HepG2 (cell line): ENCODE data around the gene MARCHF6. TPM values are rescaled to one million over a fixed set of nuclear protein-coding genes. Genes with fewer than 3 reads are reported as not detected.

Experiments used
- GFI1 ChIP-seq: sonication (generic); formaldehyde crosslinking; IDR thresholded peaks from 2 replicates; pipeline ENCODE4 v1.5.0; 2020; ENCODE audit warnings: missing genetic modification reagents, mild to moderate bottlenecking, borderline replicate concordance
- GPN1 ChIP-seq: sonication (generic); formaldehyde crosslinking; IDR thresholded peaks from 2 replicates; pipeline ENCODE4 v1.5.1; 2020; ENCODE audit warnings: missing genetic modification reagents, borderline replicate concordance
- MIER3 ChIP-seq: IDR thresholded peaks from 2 replicates; pipeline ENCODE4 v1.6.1; 2016; ENCODE audit warnings: missing compliant biosample characterization, borderline replicate concordance
- PHF21A ChIP-seq: sonication (generic); formaldehyde crosslinking; IDR thresholded peaks from 2 replicates; pipeline ENCODE4 v1.5.0; 2020; ENCODE audit warnings: mild to moderate bottlenecking, missing genetic modification reagents
- TAF15 ChIP-seq: fragments of 200-400 bp; formaldehyde crosslinking; IDR thresholded peaks from one replicate; pipeline ENCODE4 v1.6.1; 2018; ENCODE audit warnings: mild to moderate bottlenecking, low read depth, low read length; ENCODE audit not compliant: poor library complexity, severe bottlenecking
- ZNF367 ChIP-seq: sonication (generic); formaldehyde crosslinking; IDR thresholded peaks from 2 replicates; pipeline ENCODE4 v1.4.0; 2020; ENCODE audit warnings: missing genetic modification reagents, borderline replicate concordance
- ZNF562 ChIP-seq: sonication (generic); formaldehyde crosslinking; IDR thresholded peaks from 2 replicates; pipeline ENCODE4 v1.8.0; 2022; ENCODE audit warnings: missing genetic modification reagents, borderline replicate concordance
- ZNF605 ChIP-seq: sonication (generic); formaldehyde crosslinking; IDR thresholded peaks from 2 replicates; pipeline ENCODE4 v1.8.0; 2022; ENCODE audit warnings: mild to moderate bottlenecking, missing genetic modification reagents
- ZNF841 ChIP-seq: sonication (generic); formaldehyde crosslinking; IDR thresholded peaks from 2 replicates; pipeline ENCODE4 v1.8.1; 2023; ENCODE audit warnings: missing genetic modification reagents, borderline replicate concordance
- polyA plus RNA-seq, 8 experiments: library from polyadenylated mRNA; depleted of rRNA in 3 of 8; stranded (reverse) in 7 of 8; unstranded in 1 of 8; fragments of >200 nt; fragmentation: Illumina TruSeq in 4 of 8; extraction: Trizol in 4 of 8; gene quantifications; 2 replicates each; pipeline versions ENCODE4 v1.2.1 to v1.2.3, GENCODE V29; 2011 to 2016; ENCODE audit warnings: low read depth in 4 of 8, missing spikeins in 1 of 8, mixed read lengths in 1 of 8; ENCODE audit not compliant: insufficient read depth in 1 of 8
- total RNA-seq, 5 experiments: library from RNA; depleted of rRNA; stranded (reverse); fragments of >200 nt; fragmentation: Illumina TruSeq; extraction: Trizol; gene quantifications; 2 replicates each; pipeline ENCODE4 v1.2.3, GENCODE V29; 2016; ENCODE audit warnings: low read depth in 1 of 5
- TF ChIP-seq, protein P1 (sequence below): sonication (generic); formaldehyde crosslinking; IDR thresholded peaks from 2 replicates; pipeline ENCODE4 v1.4.0; 2020; ENCODE audit warnings: mild to moderate bottlenecking, missing genetic modification reagents
- TF ChIP-seq, protein P2 (sequence below): sonication (generic); formaldehyde crosslinking; IDR thresholded peaks from 2 replicates; pipeline ENCODE4 v1.5.0; 2020; ENCODE audit warnings: missing genetic modification reagents
- TF ChIP-seq, protein P3 (sequence below), 2 experiments: sonication (generic) in 1 of 2; formaldehyde crosslinking in 1 of 2; IDR thresholded peaks; 2 replicates each; pipeline versions ENCODE4 v1.6.1 to v1.9.0; 2014 to 2022; ENCODE audit warnings: antibody characterized with exemption in 1 of 2, borderline replicate concordance in 1 of 2, inconsistent platforms in 1 of 2, low read depth in 1 of 2, missing genetic modification reagents in 1 of 2
- TF ChIP-seq, protein P4 (sequence below): sonication (generic); formaldehyde crosslinking; IDR thresholded peaks from 2 replicates; pipeline ENCODE4 v1.8.0; 2022; ENCODE audit warnings: mild to moderate bottlenecking, missing genetic modification reagents, borderline replicate concordance
- TF ChIP-seq, protein P5 (sequence below): sonication (generic); formaldehyde crosslinking; IDR thresholded peaks from 2 replicates; pipeline ENCODE4 v1.4.0; 2020; ENCODE audit warnings: missing genetic modification reagents

MARCHF6 gene
- total and polyA plus RNA-seq, 2 of the 13 experiments (the other 11 are each of a cell fraction or from before 2014, with no cell fraction given), result 48.6 to 107 TPM

DNA sequence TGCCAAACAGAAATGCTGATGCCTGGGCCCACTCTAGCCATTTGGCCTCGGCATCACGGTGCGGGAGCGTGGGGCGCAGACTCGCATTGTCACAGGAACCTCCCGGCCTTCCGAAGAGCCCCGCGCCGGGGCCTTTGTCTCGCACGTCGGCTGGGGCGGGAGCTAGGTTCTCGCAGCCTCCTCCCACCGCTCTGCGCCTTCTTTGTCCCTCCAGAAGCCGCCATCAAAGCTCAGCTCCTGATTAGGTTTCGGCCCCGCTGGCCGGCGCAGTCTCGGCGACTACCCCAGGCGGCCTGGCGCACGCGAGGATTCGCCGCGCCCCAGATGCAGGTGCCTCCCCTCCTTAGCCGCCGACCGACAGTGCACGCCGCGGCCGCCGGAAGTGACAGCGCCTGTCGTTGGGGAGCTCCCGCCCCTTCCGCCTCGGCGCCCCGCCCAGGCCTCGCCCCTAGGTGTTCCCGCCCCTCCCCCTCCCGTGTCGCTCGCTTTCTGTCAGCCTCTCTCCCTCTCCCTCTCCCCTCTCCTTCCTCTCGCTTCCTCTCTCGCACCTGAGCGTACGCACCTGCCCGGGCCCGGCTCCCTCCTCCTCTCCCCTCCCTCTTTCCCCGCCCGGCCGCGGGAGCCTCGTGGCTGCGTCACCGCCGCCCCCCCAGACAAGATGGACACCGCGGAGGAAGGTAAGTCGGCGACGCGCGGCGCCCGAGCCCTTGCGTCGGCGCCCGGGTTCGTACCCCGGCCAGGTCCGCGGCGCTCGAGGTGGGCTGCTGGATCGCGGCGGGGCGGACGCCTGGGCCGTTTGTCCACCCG lies at the start of gene MARCHF6 (continued):
- 0 out of 2 replicates have a peak, but pooled peaks have one; percentile 26 for TF ChIP-seq GPN1
- TF ChIP-seq, protein P1, sequence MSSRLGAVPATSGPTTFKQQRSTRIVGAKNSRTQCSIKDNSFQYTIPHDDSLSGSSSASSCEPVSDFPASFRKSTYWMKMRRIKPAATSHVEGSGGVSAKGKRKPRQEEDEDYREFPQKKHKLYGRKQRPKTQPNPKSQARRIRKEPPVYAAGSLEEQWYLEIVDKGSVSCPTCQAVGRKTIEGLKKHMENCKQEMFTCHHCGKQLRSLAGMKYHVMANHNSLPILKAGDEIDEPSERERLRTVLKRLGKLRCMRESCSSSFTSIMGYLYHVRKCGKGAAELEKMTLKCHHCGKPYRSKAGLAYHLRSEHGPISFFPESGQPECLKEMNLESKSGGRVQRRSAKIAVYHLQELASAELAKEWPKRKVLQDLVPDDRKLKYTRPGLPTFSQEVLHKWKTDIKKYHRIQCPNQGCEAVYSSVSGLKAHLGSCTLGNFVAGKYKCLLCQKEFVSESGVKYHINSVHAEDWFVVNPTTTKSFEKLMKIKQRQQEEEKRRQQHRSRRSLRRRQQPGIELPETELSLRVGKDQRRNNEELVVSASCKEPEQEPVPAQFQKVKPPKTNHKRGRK (CRISPR knock-in tag), result 0 out of 2 replicates have a peak, but pooled peaks have one; percentile 16
- TF ChIP-seq, protein P2, sequence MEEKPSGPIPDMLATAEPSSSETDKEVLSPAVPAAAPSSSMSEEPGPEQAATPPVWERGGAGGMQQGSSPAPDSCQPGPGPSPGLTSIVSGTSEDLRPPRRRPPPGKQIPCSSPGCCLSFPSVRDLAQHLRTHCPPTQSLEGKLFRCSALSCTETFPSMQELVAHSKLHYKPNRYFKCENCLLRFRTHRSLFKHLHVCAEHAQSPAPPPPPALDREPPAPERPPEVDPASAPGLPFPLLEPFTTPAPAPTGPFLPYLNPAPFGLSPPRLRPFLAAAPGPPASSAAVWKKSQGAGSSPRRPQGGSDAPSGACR (CRISPR knock-in tag), result peak; percentile 75
- TF ChIP-seq, protein P3, sequence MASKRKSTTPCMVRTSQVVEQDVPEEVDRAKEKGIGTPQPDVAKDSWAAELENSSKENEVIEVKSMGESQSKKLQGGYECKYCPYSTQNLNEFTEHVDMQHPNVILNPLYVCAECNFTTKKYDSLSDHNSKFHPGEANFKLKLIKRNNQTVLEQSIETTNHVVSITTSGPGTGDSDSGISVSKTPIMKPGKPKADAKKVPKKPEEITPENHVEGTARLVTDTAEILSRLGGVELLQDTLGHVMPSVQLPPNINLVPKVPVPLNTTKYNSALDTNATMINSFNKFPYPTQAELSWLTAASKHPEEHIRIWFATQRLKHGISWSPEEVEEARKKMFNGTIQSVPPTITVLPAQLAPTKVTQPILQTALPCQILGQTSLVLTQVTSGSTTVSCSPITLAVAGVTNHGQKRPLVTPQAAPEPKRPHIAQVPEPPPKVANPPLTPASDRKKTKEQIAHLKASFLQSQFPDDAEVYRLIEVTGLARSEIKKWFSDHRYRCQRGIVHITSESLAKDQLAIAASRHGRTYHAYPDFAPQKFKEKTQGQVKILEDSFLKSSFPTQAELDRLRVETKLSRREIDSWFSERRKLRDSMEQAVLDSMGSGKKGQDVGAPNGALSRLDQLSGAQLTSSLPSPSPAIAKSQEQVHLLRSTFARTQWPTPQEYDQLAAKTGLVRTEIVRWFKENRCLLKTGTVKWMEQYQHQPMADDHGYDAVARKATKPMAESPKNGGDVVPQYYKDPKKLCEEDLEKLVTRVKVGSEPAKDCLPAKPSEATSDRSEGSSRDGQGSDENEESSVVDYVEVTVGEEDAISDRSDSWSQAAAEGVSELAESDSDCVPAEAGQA (IDR thresholded peaks at IDR 0.05; ENCODE audit: low read depth), result 0 out of 2 replicates have a peak, but pooled peaks have one; percentile 8
- TF ChIP-seq, protein P3 (CRISPR knock-in tag; IDR thresholded peaks at IDR 0.05; ENCODE audit: borderline replicate concordance), result 0 out of 2 replicates have a peak, but pooled peaks have one; percentile 68
- TF ChIP-seq MIER3 (CRISPR knock-in tag), result peak; percentile 81
- TF ChIP-seq, protein P4, sequence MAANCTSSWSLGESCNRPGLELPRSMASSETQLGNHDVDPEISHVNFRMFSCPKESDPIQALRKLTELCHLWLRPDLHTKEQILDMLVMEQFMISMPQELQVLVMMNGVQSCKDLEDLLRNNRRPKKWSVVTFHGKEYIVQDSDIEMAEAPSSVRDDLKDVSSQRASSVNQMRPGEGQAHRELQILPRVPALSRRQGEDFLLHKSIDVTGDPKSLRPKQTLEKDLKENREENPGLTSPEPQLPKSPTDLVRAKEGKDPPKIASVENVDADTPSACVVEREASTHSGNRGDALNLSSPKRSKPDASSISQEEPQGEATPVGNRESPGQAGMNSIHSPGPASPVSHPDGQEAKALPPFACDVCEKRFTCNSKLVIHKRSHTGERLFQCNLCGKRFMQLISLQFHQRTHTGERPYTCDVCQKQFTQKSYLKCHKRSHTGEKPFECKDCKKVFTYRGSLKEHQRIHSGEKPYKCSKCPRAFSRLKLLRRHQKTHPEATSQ, result no peak; the same call in 1 of the 2 replicates
- no peak for TF ChIP-seq TAF15
- TF ChIP-seq ZNF605 (CRISPR knock-in tag), result peak; percentile 89
- 0 out of 2 replicates have a peak, but pooled peaks have one; percentile 50 for TF ChIP-seq ZNF367 (CRISPR knock-in tag)
- no peak for TF ChIP-seq ZNF562 (CRISPR knock-in tag)
- TF ChIP-seq, protein P5, sequence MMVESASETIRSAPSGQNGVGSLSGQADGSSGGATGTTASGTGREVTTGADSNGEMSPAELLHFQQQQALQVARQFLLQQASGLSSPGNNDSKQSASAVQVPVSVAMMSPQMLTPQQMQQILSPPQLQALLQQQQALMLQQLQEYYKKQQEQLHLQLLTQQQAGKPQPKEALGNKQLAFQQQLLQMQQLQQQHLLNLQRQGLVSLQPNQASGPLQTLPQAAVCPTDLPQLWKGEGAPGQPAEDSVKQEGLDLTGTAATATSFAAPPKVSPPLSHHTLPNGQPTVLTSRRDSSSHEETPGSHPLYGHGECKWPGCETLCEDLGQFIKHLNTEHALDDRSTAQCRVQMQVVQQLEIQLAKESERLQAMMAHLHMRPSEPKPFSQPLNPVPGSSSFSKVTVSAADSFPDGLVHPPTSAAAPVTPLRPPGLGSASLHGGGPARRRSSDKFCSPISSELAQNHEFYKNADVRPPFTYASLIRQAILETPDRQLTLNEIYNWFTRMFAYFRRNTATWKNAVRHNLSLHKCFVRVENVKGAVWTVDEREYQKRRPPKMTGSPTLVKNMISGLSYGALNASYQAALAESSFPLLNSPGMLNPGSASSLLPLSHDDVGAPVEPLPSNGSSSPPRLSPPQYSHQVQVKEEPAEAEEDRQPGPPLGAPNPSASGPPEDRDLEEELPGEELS (CRISPR knock-in tag), result peak; percentile 37; the same call in 1 of the 2 replicates
- TF ChIP-seq ZNF841 (CRISPR knock-in tag), result no peak
- TF ChIP-seq GFI1 (CRISPR knock-in tag), result peak; percentile 69; the same call in 1 of the 2 replicates
- peak; percentile 63; the same call in 1 of the 2 replicates for TF ChIP-seq PHF21A (CRISPR knock-in tag)
